T47D (cell line): ENCODE measurements around the gene CIPC.

Source experiments
- DNase-seq, 2 experiments: peaks; one replicate each; pipeline versions ENCODE4 v3.0.0 to v3.0.0-alpha.2; 2011 to 2012; ENCODE audit warnings: low read depth in 1 of 2, low spot score in 1 of 2
- JUND ChIP-seq: IDR thresholded peaks from 2 replicates; pipeline ENCODE4 v1.6.1; 2012; ENCODE audit warnings: low read depth
- in situ Hi-C: cut with HindIII; loops from 2 replicates; pipeline ENCODE4 v1.10.0; 2016; ENCODE audit warnings: low sequenced_read_pairs, low pct_unique_long_range_greater_than_20kb

Gene CIPC, protein sequence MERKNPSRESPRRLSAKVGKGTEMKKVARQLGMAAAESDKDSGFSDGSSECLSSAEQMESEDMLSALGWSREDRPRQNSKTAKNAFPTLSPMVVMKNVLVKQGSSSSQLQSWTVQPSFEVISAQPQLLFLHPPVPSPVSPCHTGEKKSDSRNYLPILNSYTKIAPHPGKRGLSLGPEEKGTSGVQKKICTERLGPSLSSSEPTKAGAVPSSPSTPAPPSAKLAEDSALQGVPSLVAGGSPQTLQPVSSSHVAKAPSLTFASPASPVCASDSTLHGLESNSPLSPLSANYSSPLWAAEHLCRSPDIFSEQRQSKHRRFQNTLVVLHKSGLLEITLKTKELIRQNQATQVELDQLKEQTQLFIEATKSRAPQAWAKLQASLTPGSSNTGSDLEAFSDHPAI

DNA sequence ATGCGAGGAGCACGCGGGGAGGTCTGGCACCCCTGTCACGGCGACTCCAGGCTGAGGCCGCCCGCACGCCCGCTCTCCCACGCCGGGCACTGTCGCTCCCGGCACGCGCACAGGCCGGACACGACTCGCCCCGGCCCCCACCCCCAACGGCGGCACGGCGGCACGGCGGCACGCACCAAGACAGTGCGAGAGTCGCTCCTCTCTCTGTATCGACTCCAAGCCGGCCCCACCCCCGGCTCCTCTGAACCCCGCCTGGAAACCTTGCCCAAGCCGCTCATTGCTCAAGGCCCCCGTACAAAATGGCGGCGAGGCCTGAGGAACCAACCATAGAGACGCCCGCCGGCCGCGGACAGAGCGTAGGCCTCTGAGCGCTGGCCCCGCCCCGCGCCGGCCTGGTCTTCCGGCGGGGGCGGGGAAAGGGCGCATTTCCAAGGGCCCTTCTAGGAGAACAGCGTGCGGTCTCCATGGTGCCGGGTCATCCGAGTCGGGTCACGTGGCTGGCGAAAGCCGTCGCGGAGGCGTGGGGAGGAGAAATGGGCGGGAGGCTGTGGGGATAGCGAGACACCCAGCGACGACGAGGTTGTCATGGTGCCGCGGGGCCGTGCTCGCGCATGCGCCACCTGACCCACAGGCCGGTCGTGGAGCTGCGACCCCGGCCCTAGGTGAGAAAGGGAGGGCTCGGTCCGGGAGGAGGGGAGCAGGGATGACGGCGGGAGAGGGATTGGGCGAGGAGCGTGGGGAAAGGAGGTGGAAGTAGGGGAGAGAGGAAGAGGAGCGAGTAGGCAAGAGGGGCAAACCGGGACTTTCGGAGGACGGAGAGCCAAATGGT lies at the start of gene CIPC:
TSS of gene CIPC (plus strand) at position 559 of the 829 bp plus-strand sequence. CDS start 7,451 bp downstream, outside the sequence.
- TF ChIP-seq JUND, result no peak
- in situ Hi-C loops, result no loop called here

DNA sequence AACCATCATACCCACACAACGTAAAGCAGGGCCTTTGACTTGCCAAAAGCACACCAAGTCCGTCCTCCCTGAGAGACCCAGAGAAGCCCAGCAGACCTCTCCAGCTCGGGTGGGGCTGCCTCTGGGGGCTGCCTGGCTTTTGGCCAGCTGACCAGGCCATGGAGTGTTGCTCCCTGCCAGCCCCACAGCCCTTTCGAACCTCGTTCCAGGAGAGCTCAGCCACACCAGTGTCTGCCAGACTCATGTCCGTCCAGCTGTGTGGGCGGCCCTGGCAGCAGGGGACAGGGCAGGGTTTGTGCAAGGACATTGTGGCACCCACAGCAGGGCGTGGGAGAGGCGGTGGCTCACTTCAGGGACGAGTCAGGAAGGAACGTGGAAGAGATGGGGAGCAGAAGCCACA lies 46.9 kb upstream of the CIPC start:
- no peak for DNase-seq
- TF ChIP-seq JUND, result no peak
- in situ Hi-C loops, result no loop called here

More for the DNA sequence above, at the start of gene CIPC:
- peak; percentile 98 to 100 for DNase-seq

DNA sequence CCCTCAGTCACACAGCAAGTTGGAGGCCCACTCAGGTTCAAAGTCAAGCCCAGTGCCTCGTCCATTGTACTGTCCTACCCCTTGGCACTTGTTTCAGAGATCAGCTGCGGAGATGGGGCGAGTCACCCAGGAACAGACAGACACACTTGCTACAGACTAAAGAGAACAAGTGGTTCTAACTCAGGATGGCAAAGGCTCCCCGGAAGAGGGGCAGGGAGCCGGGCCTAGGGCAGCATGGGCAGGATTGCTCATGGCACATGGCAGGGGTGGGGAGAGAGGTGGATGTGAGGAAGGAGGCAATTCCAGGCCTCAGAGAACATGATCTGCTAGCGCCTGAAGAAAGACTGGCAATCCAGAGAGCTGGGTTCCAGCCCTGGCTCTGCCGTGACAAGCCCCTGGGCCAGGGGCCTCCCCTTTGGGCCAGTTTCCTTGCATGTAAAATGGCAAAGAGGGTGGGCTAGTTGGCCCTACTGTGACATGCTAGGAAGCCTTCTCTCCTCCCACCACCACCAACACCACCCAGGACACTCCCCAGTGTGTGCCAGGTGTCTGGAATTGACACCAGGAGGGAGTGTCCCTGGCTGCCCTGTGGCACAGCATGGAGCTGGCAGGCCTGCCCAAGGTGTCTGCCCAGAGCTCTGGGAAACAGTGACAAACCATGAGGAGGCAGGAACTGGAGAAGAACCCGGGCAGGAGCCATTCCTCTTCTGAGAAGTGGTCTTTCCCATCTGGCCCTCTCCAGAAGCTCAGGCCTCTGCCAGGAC lies 45.6 kb upstream of the CIPC start:
- TF ChIP-seq JUND, result no peak
- in situ Hi-C loops, result no loop called here
- DNase-seq, result no peak

DNA sequence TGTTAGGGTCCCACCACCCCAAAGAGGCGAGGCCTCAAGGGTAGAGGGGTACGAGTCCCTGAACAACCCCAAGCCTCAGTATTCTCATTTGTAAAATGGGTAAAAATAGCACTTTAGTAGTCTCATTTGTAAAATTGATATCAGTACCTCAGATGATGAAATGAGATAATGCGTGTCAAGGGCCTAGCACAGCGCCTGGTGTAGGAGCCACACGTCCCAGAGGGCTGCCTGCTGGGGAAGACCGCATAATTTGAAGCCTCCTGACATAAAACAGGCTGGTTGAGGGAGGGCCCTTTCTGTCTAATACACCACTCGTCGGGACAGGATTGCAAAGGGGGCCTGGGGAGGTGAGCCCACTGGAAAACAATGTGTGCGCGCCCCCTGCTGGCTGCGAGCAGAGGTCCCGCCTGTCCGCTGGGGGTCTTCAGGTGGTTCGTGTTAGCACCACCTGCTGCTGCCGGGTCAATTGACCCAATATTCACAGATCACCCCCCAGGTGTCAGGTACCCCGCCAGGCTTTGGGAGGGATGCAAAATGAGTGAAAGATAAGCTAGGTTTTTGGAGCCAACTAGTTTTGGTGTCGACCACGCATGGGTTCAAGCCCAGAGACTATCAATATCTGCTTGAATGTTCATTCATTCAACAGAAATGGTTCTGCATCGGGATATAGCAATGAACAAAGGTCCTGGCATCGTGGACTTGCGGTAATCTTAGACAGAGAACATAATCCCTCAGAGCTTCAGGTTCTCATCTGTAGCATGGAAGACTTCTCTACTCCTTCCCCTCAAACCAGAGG lies 44.8 kb upstream of the CIPC start:
- no peak for TF ChIP-seq JUND
- DNase-seq, result peak in 1 of 2 experiments; percentile 59
- in situ Hi-C loops, result no loop called here

DNA sequence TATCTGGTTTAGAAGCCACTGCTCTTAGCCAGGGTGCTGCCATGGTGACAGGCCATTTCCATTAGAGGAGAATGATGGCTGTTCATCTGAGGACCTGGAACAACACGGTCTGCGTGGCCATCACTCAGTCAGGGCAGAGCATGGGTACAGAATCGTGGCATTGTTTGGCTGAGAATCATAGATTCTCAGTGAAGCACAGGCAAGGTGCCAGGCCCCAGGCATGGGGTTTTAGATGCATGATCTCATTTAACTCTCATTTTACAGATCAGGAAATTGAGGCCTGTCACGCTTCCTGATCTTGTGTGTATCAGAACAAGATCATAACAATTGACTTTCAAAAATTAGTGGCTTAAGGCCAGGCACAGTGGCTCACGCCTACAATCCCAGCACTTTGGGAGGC lies 42.8 kb upstream of the CIPC start:
- no peak for DNase-seq
- in situ Hi-C loops, result no loop called here
- no peak for TF ChIP-seq JUND

DNA sequence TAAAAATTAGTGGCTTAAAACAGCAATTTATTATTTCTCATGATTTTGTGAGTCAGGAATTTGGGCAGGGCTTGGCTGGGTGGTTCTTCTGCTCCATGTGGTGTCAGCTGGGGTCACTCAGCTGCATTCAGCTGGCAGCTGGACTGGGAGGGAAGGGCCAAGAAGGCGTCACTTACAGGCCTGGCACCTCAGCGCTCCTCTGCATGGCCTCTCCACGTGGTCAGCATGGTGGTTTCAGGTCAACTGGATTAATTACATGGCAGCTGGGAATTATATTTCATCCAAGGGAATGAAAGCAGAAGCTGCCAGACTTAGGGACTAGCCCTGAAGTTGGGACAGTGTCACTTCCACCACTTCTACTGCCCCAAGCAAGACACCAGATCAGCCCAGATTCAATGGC lies 42.1 kb upstream of the CIPC start:
- DNase-seq, result no peak
- in situ Hi-C loops, result no loop called here
- TF ChIP-seq JUND, result no peak

DNA sequence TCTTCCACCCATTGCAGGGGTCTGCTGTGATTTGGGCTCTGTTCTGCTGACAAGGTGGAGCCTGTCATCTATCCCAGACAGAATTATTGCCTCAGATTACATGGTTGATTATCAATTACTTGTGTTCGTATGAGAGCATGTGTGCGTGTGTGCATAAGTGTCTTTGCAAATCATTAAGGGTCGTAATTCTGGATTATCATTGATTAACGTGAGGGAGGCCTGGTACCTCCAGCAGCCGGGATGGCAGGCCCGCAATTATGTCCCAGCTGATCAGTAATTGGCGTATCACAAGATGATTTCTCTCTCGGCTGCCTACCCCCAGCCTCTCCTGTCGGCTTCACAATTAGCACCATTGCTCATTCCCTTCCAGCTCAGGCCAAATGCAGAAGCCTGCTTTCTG lies 39.9 kb upstream of the CIPC start:
- TF ChIP-seq JUND, result no peak
- in situ Hi-C loops, result no loop called here

DNA sequence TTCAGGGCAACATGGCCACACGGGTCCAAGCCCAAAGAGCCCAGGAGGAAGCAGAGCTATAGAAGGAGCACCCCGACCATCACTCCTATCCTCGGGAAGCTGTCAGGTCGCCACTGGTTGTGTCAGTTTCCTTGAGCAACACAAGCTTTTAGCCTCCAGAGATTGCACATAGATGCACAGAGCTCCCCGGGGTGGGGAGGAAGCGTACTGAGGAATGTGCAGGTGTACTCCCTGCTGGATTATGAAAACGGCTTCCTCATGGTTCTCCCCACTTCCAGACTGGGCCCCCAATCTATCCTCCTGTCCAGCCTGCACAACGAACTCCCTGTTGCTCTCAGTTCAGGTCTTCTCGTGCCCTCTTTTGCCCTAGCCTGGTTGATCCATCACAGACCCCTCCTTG lies 39.3 kb upstream of the CIPC start:
- DNase-seq, result no peak
- in situ Hi-C loops, result no loop called here
- TF ChIP-seq JUND, result no peak

More for the DNA sequence above, 39.9 kb upstream of the CIPC start:
- no peak for DNase-seq

DNA sequence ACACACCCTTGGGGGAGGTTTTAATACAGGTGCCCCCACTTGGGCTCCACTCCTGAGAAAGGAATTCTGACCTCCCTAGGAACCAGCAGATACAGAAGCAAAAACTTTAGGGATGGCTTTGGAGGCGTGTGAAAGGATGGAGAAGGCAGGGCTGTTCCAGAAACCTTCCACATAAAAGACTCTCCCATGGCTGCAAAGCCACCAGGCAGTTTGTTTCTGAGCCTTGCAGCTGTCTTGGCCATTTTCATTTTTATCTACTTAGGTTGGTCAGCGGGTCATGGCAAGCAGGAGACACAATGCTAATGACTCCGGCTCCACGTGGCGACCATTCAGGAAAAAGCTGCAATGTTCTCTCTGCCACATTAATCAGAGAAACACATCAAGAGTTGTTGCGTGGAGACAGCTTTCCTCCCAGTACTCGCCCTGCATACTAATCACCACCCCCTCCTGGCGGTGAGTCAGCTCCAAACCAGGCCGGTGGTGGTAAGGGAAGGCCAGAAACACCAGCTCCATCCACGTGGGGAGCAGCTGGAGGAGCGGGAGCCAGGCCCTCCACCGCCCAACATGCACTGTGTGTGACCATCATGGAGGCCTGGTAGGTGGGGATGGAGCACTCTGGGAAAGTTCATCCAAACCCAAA lies 38.7 kb upstream of the CIPC start:
- peak; percentile 64 to 88 for DNase-seq
- in situ Hi-C loops, result no loop called here
- no peak for TF ChIP-seq JUND

DNA sequence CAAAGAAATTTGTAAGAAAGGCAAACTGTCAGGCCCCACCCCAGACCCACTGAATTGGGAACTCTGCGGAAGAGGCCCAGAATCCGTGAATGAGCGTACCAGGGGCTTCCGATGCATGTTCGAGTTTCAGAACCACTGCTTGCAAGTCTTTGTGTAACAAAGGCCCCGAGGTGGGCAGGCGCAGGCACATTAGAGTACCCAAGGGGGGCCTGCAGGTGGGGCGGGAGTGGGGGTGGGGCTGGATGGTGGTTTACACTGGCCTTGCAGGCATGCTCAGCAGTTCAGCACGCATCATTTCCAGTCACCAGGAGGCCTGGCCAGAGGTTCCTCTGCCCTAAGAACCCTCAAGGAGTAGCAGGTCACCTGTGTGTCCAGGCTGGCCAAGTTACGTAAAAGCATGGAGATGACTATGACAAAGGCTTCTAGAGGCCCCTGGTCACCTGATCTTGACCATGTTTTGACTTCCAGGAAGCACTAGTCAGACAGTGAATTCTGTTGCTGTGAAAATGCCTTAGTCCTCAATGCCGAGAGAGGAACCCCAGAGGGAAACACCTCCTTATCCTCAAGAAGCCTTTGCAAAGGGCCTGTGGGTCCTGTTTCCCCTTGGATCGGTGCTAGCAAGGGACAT lies 36.3 kb upstream of the CIPC start:
- no peak for DNase-seq
- in situ Hi-C loops, result no loop called here
- no peak for TF ChIP-seq JUND

DNA sequence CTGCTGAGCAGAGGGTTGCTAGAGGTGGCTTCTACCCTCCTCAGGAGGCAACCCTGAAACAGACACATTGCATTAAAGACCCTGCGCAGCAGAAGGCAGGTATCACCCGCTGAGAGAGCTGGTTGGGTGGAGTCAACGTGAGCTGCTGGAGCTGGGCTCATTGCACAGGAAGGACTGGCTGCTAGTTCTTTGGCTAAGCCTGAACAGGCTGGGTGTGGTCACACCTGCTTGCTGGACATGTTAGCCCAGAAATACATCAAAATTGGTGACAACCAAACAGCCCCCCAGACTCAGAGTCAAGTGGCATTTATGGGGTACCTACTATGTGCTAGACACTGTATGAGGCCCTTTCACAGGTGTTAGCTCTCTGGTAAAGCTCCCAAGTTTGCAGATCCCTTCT lies 35.8 kb upstream of the CIPC start:
- no peak for TF ChIP-seq JUND
- in situ Hi-C loops, result no loop called here

More for the DNA sequence above, 35.8 kb upstream of the CIPC start:
- DNase-seq, result no peak
